Measurements from ENCODE around the gene KCNJ1.

DNA sequence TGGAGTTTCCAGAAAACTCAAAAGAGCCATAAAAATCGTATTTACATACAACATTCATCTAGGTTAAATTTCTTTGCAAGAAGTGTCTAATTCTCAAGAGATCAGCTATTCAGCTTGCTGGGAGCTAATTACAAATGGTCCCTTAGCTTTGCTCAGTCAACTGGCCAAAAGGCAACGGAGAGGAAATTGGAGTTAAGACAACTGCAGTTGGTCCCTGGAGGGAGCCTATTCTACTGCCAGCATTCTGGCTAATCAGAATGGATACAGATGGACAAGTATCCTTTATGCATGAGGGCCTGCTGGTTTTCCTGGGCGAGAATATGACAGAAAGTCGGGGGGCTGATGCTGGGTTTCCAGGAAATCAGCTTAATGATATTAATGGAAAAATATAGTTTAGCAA lies 45.5 kb downstream of the KCNJ1 start:
- TF ChIP-seq, protein P1, sequence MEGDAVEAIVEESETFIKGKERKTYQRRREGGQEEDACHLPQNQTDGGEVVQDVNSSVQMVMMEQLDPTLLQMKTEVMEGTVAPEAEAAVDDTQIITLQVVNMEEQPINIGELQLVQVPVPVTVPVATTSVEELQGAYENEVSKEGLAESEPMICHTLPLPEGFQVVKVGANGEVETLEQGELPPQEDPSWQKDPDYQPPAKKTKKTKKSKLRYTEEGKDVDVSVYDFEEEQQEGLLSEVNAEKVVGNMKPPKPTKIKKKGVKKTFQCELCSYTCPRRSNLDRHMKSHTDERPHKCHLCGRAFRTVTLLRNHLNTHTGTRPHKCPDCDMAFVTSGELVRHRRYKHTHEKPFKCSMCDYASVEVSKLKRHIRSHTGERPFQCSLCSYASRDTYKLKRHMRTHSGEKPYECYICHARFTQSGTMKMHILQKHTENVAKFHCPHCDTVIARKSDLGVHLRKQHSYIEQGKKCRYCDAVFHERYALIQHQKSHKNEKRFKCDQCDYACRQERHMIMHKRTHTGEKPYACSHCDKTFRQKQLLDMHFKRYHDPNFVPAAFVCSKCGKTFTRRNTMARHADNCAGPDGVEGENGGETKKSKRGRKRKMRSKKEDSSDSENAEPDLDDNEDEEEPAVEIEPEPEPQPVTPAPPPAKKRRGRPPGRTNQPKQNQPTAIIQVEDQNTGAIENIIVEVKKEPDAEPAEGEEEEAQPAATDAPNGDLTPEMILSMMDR (conservative IDR thresholded peaks at IDR 0.05; ENCODE audit: low read depth, low read length), result no peak
- no peak for TF ChIP-seq EZH2 (IDR thresholded peaks at IDR 0.05; ENCODE audit: low read length, unreplicated experiment)
